NCI-H1436 (cell line): ENCODE data around the gene PRMT3.
"Not testable (repeated sequence)": the region's sequence is repeated elsewhere in the genome, so short reads cannot be mapped to it uniquely, and the experiment has no call there.

ENCODE experiments used
- DNase-seq: peaks from one replicate; lab custom pipeline; 2025; lab: John Stamatoyannopoulos, UW

The PRMT3 gene

GRCh38 chr11:20518323-20518834 is 130.9 kb downstream of the PRMT3 start:
- DNase-seq, result no peak

- DNase-seq, result no peak
Observed at GRCh38 chr11:20522536-20522935, 135.0 kb downstream of the PRMT3 start.

GRCh38 chr11:20529757-20530156 is 142.2 kb downstream of the PRMT3 start:
- DNase-seq, result no peak

- DNase-seq, result no peak
Observed at GRCh38 chr11:20530942-20531703, 143.6 kb downstream of the PRMT3 start.

- no peak for DNase-seq
Observed at GRCh38 chr11:20535271-20535881, 147.9 kb downstream of the PRMT3 start.

GRCh38 chr11:20536365-20536764 is 148.8 kb downstream of the PRMT3 start:
- no peak for DNase-seq

GRCh38 chr11:20536784-20537183 is 149.3 kb downstream of the PRMT3 start:
- DNase-seq, result no peak

- DNase-seq, result no peak
Observed at GRCh38 chr11:20541503-20541902, 154.0 kb downstream of the PRMT3 start.

- DNase-seq, result no peak
Observed at GRCh38 chr11:20544603-20545237, 157.2 kb downstream of the PRMT3 start.

GRCh38 chr11:20547411-20547810 is 159.9 kb downstream of the PRMT3 start:
- no peak for DNase-seq

GRCh38 chr11:20551096-20551495 is 163.6 kb downstream of the PRMT3 start:
- DNase-seq, result no peak

- DNase-seq, result no peak
Observed at GRCh38 chr11:20555783-20556182, 168.3 kb downstream of the PRMT3 start.

- not testable (repeated sequence) for DNase-seq
Observed at GRCh38 chr11:20556396-20556795, 168.9 kb downstream of the PRMT3 start.

- DNase-seq, result no peak
Observed at GRCh38 chr11:20558741-20559140, 171.2 kb downstream of the PRMT3 start.
